ENCODE data around the gene CCDC192.

- TF ChIP-seq CTCF (IDR thresholded peaks at IDR 0.05) (no peak), POLR2A (IDR thresholded peaks at IDR 0.05) (no peak)
Measured at GRCh38 chr5:127758766-127759283, 55.6 kb downstream of the CCDC192 start.
